HepG2 (cell line): Measurements from ENCODE around the gene RAB34. TPM values are rescaled to one million over a fixed set of nuclear protein-coding genes. Genes with fewer than 3 reads are reported as not detected.
"Not testable (repeated sequence)": the region's sequence is repeated elsewhere in the genome, so short reads cannot be mapped to it uniquely, and the experiment has no call there.

ENCODE experiments used
- ATAC-seq: fragments of 200-7000 bp; cut with Tn5 transposase; 3 replicates; pipeline ENCODE4 v1.9.1; 2020; ENCODE audit warnings: mild to moderate bottlenecking, moderate library complexity
- BruUV-seq: library from RNA; stranded (reverse); fragments of 400-500 nt; replicated peaks from 2 replicates; lab custom pipeline; 2021; lab: Mats Ljungman, UMichigan
- CTCF ChIA-PET: fragments of 300-600 bp; formaldehyde crosslinking; extraction: SDS; loops from one replicate; lab custom pipeline; 2021; ENCODE audit warnings: low total read pairs, inconsistent platforms, low intra/inter-chr PET ratio; lab: Yijun Ruan, JAX
- POLR2A ChIA-PET: fragments of 350-600 bp; sonication (Branson Sonifier 250); formaldehyde crosslinking; loops from one replicate; lab custom pipeline; 2020; ENCODE audit warnings: antibody characterized with exemption, inconsistent platforms; lab: Yijun Ruan, JAX
- DNase-seq: peaks from one replicate; pipeline ENCODE4 v3.0.0-alpha.2; 2015; ENCODE audit warnings: low spot score
- FAIRE-seq: peaks from 3 replicates; lab custom pipeline; 2011; peaks lifted over from hg19 to GRCh38; lab: Jason Lieb, UNC
- H2AFZ ChIP-seq: one replicate; pipeline ENCODE4 v1.6.1; 2011; ENCODE audit warnings: low read length, inconsistent platforms
- H3K27ac ChIP-seq: fragments of 300-600 bp; 3 replicates; pipeline ENCODE4 v1.8.0; 2011; ENCODE audit warnings: mixed run types, mild to moderate bottlenecking, mixed read lengths, low read length, inconsistent platforms; ENCODE audit not compliant: insufficient read depth; ENCODE audit errors: extremely low read length
- H3K27me3 ChIP-seq, 2 experiments: fragments of 200-600 bp in 1 of 2; 2 replicates in 1 of 2; 3 replicates in 1 of 2; pipeline versions ENCODE4 v1.6.0 to v1.8.0; 2011; ENCODE audit warnings: low read length in 2 of 2, mild to moderate bottlenecking in 2 of 2, moderate library complexity in 2 of 2, inconsistent platforms in 1 of 2; ENCODE audit not compliant: insufficient read depth in 2 of 2, control insufficient read depth in 1 of 2
- H3K36me3 ChIP-seq, 2 experiments: fragments of 200-600 bp in 1 of 2; replicated peaks in 1 of 2; 2 replicates in 1 of 2; 3 replicates in 1 of 2; pipeline versions ENCODE4 v1.5.1 to v1.8.0; 2011; ENCODE audit warnings: low read length in 2 of 2, inconsistent platforms in 1 of 2; ENCODE audit not compliant: insufficient read depth in 2 of 2, control insufficient read depth in 1 of 2
- H3K4me1 ChIP-seq: 2 replicates; pipeline ENCODE4 v1.5.1; 2012; ENCODE audit warnings: low read length, inconsistent platforms; ENCODE audit not compliant: insufficient read depth
- H3K4me2 ChIP-seq: 2 replicates; pipeline ENCODE4 v1.6.0; 2011; ENCODE audit warnings: low read depth, low read length, inconsistent platforms
- H3K4me3 ChIP-seq, 3 experiments: fragments of 200-600 bp in 1 of 3; sonication (generic), shearing (Covaris generic) in 1 of 3; replicated peaks in 1 of 3; 2 replicates each; pipeline ENCODE4 v1.5.1; 2011 to 2016; ENCODE audit warnings: low read length in 3 of 3, inconsistent platforms in 2 of 3, low read depth in 2 of 3, mild to moderate bottlenecking in 2 of 3, control low read depth in 1 of 3, mixed read lengths in 1 of 3; ENCODE audit not compliant: insufficient read depth in 1 of 3
- H3K79me2 ChIP-seq: one replicate; pipeline ENCODE4 v1.6.1; 2011; ENCODE audit warnings: low read length, inconsistent platforms; ENCODE audit not compliant: insufficient read depth
- H3K9ac ChIP-seq: 2 replicates; pipeline ENCODE4 v1.6.0; 2011; ENCODE audit warnings: mild to moderate bottlenecking, low read depth, low read length, inconsistent platforms; ENCODE audit not compliant: insufficient read depth
- H3K9me3 ChIP-seq: 2 replicates; pipeline ENCODE4 v1.5.1; 2012; ENCODE audit warnings: mild to moderate bottlenecking, low read length
- H4K20me1 ChIP-seq: 2 replicates; pipeline ENCODE4 v1.6.0; 2011; ENCODE audit warnings: inconsistent platforms, mild to moderate bottlenecking, low read length, moderate library complexity; ENCODE audit not compliant: insufficient read depth
- DNMT1 ChIP-seq: sonication (generic); formaldehyde crosslinking; IDR thresholded peaks from 2 replicates; pipeline ENCODE4 v1.5.1; 2020; ENCODE audit warnings: mild to moderate bottlenecking, missing genetic modification reagents
- IRF1 ChIP-seq: sonication (generic); formaldehyde crosslinking; IDR thresholded peaks from 2 replicates; pipeline ENCODE4 v1.4.0; 2020; ENCODE audit warnings: low read depth, mild to moderate bottlenecking, missing genetic modification reagents
- NRL ChIP-seq: sonication (generic); formaldehyde crosslinking; IDR thresholded peaks from 2 replicates; pipeline ENCODE4 v1.5.0; 2020; ENCODE audit warnings: missing genetic modification reagents, mild to moderate bottlenecking, moderate library complexity, borderline replicate concordance
- PAWR ChIP-seq: sonication (generic); formaldehyde crosslinking; IDR thresholded peaks from 2 replicates; pipeline ENCODE4 v1.4.0; 2020; ENCODE audit warnings: missing genetic modification reagents, mild to moderate bottlenecking, borderline replicate concordance
- RFX3 ChIP-seq: IDR thresholded peaks from 2 replicates; pipeline ENCODE4 v1.6.1; 2016; ENCODE audit warnings: missing biosample characterization, missing genetic modification reagents
- TCF12 ChIP-seq, 2 experiments: fragments of 450-650 bp in 1 of 2; sonication (generic) in 1 of 2; formaldehyde crosslinking in 1 of 2; IDR thresholded peaks; 2 replicates each; pipeline versions ENCODE4 v1.6.1 to v1.8.0; 2017 to 2022; ENCODE audit warnings: antibody characterized with exemption in 1 of 2, mild to moderate bottlenecking in 1 of 2, missing genetic modification reagents in 1 of 2, moderate library complexity in 1 of 2
- ZNF276 ChIP-seq: sonication (generic); formaldehyde crosslinking; IDR thresholded peaks from 2 replicates; pipeline ENCODE4 v1.4.0; 2020; ENCODE audit warnings: mild to moderate bottlenecking, low read depth, missing genetic modification reagents
- ZNF740 ChIP-seq: sonication (generic); formaldehyde crosslinking; IDR thresholded peaks from 2 replicates; pipeline ENCODE4 v1.4.0; 2020; ENCODE audit warnings: missing genetic modification reagents
- WGBS: methylation state at CpG from one replicate; pipeline ENCODE4 v1.1.6; 2017; ENCODE audit warnings: low lambda C conversion rate; 5-methylcytosine and 5-hydroxymethylcytosine counted together
- in situ Hi-C: cut with HindIII; loops from 2 replicates; pipeline ENCODE4 v1.10.0; 2017; ENCODE audit warnings: low pct_unique_long_range_greater_than_20kb; ENCODE audit not compliant: extremely low pct_ligation_motif_present
- intact Hi-C: fragments of 100-400 bp; cut with micrococcal nuclease; formaldehyde crosslinking; loops from one replicate; pipeline ENCODE4 v1.10.0; 2022; ENCODE audit not compliant: unreplicated experiment
- polyA plus RNA-seq, 8 experiments: library from polyadenylated mRNA; depleted of rRNA in 3 of 8; stranded (reverse) in 7 of 8; unstranded in 1 of 8; fragments of >200 nt; fragmentation: Illumina TruSeq in 4 of 8; extraction: Trizol in 4 of 8; gene quantifications; 2 replicates each; pipeline versions ENCODE4 v1.2.1 to v1.2.3, GENCODE V29; 2011 to 2016; ENCODE audit warnings: low read depth in 4 of 8, missing spikeins in 1 of 8, mixed read lengths in 1 of 8; ENCODE audit not compliant: insufficient read depth in 1 of 8
- total RNA-seq, 5 experiments: library from RNA; depleted of rRNA; stranded (reverse); fragments of >200 nt; fragmentation: Illumina TruSeq; extraction: Trizol; gene quantifications; 2 replicates each; pipeline ENCODE4 v1.2.3, GENCODE V29; 2016; ENCODE audit warnings: low read depth in 1 of 5

The RAB34 gene
- total and polyA plus RNA-seq, 2 of the 13 experiments (the other 11 are each of a cell fraction or from before 2014, with no cell fraction given) = 0.49 TPM; not detected in 1

GRCh38 chr17:28737316-28737715, 19.6 kb upstream of the RAB34 start:
- H3K79me2 ChIP-seq = no peaks in the 10 kb centered on the region
- ATAC-seq (no peak), FAIRE-seq (no peak), DNase-seq (no peak)
- no peak overlapping the region for H3K27ac ChIP-seq
- in situ Hi-C loops = loop anchor here (25.0 kb wide), 1 partner anchor 375 kb away; no protein-coding TSS in a partner anchor
- ChIA-PET CTCF (no interaction called here), POLR2A (no interaction called here)
- no peaks in the 10 kb centered on the region for H3K9me3 ChIP-seq
- no TSS peak for BruUV-seq
- TF ChIP-seq ZNF740 (CRISPR knock-in tag) (no peak), NRL (CRISPR knock-in tag) (no peak), DNMT1 (CRISPR knock-in tag) (no peak), TCF12 (IDR thresholded peaks at IDR 0.05) (no peak), TCF12 (CRISPR knock-in tag; IDR thresholded peaks at IDR 0.05) (no peak), IRF1 (CRISPR knock-in tag) (no peak), ZNF276 (CRISPR knock-in tag) (no peak), PAWR (CRISPR knock-in tag) (no peak), RFX3 (CRISPR knock-in tag) (no peak)
- peaks cover 12% of the 10 kb centered on the region for H3K4me1 ChIP-seq
- 96% methylated on average over 8 of the region's 12 CpGs for WGBS
- H3K36me3 ChIP-seq = peaks cover 2 to 11% of the 10 kb centered on the region in 2 experiments; a peak in 3 of 5 replicates
- H3K9ac ChIP-seq = no peak overlapping the region
- intact Hi-C loops = no loop called here
- no peak overlapping the region for H3K4me2 ChIP-seq
- no peaks in the 10 kb centered on the region for H3K27me3 ChIP-seq
- no peak overlapping the region for H3K4me3 ChIP-seq
- H2AFZ ChIP-seq = no peak overlapping the region
- H4K20me1 ChIP-seq = no peaks in the 10 kb centered on the region

GRCh38 chr17:28735913-28736769, 18.5 kb upstream of the RAB34 start:
- H3K4me2 ChIP-seq, H3K9ac ChIP-seq, H3K4me3 ChIP-seq, H3K27me3 ChIP-seq, H2AFZ ChIP-seq, DNase-seq, H4K20me1 ChIP-seq, FAIRE-seq, ATAC-seq, H3K27ac ChIP-seq, H3K79me2 ChIP-seq, H3K4me1 ChIP-seq, CTCF ChIA-PET, H3K9me3 ChIP-seq, intact Hi-C loops, BruUV-seq: not testable (repeated sequence)
- POLR2A ChIA-PET = interaction anchor here (1.5 kb wide), 1 partner anchor 9 kb away, joined by 5 read pairs; no protein-coding TSS in a partner anchor
- in situ Hi-C loops = loop anchor here (25.0 kb wide), 1 partner anchor 376 kb away; no protein-coding TSS in a partner anchor
- WGBS = 97% methylated on average over 7 of the region's 8 CpGs
- peaks cover 0 to 11% of the 10 kb centered on the region in 2 experiments; a peak in 2 of 5 replicates for H3K36me3 ChIP-seq
